ENCODE measurements around the gene SLC29A1.
"Not testable (repeated sequence)": the region's sequence is repeated elsewhere in the genome, so short reads cannot be mapped to it uniquely, and the experiment has no call there.

SLC29A1 gene

DNA sequence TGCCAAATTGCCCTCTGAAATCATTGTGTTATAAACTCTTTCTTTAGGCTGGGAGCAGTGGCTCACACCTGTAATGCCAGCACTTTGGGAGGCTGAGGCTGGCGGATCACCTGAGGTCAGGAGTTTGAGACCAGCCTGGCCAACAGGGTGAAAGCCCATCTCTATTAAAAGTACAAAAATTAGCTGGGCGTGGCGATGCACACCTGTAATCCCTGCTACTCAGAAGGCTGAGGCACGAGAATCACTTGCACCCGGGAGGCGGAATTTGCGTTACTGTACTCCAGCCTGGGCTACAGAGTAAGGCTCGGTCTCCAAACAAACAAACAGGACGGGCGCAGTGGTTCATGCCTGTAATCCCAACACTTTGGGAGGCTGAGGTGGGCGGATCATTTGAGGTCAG lies 27.0 kb upstream of the SLC29A1 start:
- DNase-seq, result not testable (repeated sequence)

DNA sequence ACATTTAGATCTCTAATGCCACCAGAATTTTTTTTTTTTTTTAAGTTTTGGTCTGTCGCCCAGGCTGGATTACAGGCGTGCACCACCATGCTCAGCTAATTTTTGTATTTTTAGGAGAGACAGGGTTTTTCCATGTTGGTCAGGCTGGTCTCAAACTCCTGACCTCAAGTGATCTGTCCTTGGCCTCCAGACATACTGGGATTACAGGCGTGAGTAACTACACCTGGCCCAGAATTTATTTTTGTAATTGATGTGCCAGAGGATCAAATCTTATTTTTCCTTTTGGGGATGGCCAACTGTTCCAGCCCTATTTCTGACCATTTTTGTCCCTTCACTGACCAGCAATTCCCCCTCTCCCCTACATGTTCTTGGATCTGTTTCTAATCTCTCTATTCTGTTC lies 24.7 kb upstream of the SLC29A1 start:
- DNase-seq, result no peak

DNA sequence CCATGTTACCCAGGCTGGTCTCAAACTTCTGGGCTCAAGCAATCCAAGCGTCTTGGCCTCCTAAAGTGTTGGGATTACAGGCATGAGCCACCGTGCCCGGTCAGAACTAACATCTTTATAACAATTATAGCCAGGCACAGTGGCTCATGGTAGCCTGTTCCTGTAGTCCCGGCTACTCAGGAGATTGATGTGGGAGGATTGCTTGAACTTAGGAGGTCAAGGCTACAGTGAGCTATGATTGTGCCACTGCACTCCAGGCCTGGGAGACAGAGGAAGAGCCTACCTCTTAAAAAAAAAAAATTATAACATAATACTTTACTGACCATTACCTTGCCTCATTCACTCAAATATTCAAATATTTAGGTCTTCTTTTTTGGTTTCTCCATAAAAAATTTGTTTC lies 23.5 kb upstream of the SLC29A1 start:
- DNase-seq, result no peak

DNA sequence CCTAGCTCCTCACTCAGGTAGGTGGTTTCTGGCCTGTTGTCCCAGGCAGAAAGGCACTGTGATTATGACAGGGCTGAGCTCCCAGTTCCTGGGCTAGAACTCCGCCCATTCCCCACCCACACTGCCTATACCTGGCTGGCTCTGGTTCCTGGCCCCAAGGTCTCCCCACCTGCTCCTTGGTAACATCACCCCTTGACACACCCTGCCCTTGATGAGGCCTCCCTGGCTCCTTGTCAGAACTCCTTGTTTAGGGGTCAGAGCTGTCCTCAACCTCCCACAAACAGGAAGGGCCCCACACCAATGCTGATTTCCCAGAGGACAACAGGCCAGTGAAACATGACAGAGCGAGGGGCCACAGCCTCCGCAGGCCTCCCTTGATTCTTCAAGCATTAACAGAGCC lies 22.2 kb upstream of the SLC29A1 start:
- DNase-seq, result no peak

DNA sequence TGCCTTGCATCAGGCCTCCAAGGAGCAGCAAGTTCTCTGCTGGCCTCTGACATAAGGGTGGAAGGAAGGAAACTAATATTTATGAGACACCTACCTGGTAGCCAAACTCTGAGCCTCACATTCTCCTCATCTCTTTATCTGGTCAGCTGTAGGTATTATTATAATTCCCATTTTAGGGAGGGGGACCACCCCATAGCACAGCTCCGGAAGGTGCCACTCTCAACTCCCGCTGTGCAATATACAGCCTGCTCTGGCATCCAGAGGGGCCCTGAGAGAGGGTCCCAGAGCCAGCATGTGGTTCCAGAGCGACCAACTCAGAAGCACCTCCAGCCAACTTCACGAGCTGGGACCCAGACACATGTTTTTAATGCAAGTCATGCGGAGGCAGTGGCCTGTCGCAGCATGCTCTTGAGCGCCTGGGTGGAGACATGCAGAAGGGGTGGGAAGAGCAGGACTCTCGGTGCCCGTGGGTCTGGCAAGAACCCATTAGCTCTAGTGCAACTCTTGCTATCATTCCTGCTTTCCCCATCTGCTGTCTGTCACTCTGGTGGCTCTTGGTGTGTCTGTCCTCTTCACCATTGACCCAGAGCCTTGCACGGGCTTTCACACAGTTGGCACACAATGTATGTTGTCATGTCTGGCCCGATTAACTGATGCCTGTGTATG lies 21.6 kb upstream of the SLC29A1 start:
- DNase-seq, result no peak

DNA sequence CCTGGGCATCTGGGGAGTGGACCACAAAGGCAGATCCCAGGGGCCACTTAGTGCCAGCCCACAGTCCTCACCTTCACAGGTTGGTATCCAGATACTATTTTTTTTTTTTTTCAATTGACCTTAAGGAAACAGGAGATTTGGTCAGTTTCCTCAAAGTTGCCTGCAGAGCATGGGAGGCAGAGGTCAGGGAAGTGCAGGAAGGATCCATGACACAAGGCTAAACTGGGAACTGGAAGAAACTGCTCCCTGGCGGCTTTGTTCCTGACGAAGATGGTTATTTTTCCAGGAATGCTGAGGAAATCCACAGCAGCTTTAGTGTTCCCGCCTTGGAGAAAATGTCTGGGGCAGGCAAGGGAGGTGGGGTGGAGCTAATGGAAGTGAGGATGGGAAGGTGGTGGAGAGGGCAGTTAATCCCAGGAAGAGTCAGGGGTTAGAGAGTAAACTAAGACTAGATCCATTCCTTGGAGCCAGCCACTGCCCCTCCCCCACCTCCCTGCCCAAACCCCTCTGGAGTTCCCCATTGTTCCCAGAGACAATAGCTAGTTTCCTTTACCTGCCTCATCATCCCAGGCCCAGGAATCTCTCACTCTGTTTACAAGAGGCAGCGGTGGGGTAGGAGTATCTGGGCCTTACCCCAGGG lies 20.9 kb upstream of the SLC29A1 start:
- DNase-seq, result no peak

DNA sequence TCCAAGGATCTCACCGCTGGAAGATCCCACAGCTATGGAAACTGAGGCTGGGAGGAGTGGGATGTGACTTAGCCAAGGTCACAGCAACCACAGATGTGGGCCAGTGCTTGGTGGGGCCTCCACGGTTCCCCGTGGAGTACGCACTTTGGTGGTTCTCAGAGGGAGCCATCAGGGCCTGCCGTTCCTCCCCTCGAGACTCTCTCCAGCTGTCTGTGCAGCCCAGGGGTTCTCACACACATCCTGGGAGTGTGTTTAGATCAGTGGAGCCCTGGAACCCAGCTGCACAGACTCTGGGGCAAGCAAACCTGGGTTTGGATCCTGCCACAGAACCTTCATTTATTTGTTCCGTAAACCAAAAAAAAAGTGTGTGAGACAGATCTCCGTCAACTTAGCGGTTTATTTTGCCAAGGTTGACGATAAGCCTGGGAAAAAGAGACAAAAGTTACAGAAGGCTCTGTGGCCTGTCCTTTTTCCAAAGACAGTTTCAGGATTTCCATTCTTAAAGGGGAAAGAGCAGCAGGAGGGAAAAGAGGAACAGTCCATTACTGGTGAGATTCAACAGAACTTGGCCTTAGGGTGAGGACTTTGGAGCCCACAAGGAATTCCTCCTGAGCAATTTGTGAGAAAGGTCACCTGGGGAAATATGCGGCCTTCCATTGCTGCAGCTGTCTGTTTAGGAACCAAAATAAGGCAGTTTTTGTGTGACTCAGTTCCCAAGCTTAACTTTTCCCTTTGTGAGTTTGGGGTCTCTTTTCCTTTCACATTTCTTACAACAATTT lies 20.2 kb upstream of the SLC29A1 start:
- no peak for DNase-seq

DNA sequence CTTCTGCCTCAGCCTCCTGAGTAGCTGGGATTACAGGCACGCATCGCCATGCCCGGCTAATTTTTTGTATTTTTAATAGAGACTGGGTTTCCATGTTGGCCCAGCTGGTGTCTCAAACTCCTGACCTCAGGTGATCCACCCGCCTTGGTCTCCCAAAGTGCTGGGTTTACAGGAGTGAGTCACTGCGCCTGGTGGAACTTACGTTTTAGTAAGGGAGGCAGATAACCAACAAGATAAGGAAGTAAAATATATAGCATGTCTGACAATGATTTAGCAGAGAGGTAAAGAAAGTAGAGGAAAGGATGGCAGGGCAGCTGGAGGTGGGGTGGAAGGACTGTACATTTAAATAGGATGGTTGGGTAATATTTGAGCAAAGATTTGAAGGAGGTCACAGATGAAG lies 19.4 kb upstream of the SLC29A1 start:
- no peak for DNase-seq

DNA sequence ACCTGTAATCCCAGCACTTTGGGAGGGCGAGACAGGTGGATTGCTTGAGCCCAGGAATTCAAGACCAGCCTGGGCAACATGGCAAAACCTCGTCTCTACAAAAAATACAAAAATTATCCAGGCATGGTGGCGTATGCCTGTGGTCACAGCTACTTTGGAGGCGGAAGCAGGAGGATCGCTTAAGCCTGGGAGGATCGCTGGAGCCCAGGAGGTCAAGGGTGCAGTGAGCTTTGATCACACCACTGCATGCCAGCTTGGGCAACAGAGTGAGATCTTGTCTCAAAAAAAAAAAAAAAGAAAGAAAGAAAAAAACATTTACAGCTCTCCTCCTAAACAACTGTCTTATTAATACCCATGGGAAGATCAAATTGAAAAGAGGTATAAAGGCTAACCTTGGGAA lies 15.4 kb upstream of the SLC29A1 start:
- no peak for DNase-seq

DNA sequence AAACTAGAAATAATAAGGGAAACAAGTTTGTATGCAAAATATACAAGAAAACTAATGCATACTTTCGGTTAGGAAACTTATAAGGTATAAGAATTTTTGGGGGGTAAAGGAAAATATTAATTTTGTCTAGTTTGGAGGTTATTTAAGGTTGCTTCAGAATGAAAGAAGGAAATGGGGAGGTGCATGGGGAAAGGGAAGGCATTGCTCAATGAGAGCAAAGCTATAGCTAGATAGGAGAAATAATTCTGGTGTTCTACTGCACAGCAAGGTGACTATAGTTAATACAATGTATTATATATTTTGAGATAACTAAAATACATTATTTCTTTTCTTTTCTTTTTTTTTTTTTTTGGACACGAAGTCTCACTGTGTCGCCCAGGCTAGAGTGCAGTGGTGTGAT lies 12.1 kb upstream of the SLC29A1 start:
- no peak for DNase-seq

DNA sequence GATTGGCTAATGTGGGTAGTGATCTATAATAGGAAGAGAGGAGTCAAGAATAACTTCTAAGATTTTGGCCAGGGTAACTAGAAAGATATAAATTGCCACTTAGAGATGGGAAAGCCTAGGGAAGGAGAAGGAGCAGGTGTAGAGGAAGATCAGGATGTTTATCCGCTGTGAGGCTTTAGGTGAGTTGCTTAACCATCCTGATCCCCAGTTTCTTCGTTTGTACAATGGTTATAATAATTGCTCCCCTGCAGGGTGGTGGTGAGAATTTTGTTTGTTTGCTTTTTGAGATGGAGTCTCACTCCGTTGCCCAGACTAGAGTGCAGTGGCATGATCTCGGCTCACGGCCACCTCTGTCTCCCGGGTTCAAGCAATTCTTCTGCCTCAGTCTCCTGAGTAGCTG lies 9.1 kb upstream of the SLC29A1 start:
- no peak for DNase-seq

DNA sequence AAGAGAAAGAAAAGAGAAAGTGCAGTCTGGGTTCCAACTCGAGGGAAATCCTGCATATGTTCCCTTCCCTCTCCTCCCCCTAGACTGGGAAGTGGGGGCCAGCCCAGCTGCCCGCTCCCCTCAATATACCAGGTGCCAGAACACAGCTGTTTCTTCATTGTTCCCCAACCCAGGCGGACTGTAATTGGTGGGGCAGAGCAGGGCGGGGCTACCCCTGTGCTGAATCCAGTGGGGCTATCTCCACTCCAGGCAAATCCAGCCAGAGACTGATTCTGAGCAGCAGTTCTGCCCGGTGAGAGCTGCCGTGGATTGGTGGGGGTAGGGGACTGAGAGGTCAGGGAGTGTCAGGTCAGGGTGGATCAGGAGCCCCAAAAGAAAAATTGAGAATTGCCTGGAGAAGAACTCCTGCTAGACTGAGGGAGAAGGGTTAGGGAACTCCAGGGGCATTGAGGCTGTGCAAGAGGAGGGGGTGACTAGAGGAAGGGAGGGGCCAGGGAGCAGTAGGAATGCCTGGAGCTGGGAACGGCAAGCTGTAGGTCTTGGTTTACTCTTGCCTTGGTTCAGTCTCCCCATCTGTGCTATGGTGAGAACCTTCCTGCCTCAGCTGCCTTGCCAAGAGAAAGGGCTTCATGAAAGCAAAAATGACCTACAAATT lies 6.6 kb upstream of the SLC29A1 start, which contains the start of gene MYMX:
Gene MYMX (plus strand): TSS at position 250 of the 655 bp plus-strand sequence. CDS start 546 bp downstream, outside the sequence.
- DNase-seq, result no peak

DNA sequence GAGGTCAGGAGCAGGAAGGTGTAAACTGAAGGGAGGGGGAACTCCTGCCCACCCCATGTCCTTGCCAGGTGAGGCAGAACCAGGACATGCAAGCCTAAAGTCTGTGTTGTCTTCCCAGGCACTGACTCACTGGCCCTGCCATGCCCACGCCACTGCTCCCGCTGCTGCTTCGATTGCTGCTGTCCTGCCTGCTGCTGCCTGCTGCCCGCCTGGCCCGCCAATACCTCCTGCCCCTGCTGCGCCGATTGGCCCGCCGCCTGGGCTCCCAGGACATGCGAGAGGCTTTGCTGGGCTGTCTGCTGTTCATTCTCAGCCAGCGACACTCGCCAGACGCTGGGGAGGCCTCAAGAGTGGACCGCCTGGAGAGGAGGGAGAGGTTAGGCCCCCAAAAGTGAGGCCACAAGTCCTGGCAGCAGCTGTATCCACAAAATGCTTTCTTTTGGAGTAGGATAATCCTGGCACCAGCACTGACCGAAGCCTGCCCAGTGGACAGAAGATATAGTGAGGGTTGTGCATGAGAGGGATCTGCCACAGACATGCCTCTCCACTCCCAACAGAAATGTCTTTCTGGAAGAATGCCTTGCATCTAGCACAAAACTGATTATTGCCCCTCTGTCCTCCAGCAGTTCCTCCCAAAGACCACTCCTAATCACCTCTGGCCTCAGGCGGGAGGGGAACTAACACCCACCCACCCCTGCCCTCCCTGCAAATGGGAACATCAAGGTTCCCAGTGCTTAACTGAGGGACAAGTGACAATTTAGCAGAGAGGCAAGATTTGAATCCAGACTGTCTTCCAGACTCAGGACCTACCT lies 5.9 kb upstream of the SLC29A1 start:
- DNase-seq, result no peak

DNA sequence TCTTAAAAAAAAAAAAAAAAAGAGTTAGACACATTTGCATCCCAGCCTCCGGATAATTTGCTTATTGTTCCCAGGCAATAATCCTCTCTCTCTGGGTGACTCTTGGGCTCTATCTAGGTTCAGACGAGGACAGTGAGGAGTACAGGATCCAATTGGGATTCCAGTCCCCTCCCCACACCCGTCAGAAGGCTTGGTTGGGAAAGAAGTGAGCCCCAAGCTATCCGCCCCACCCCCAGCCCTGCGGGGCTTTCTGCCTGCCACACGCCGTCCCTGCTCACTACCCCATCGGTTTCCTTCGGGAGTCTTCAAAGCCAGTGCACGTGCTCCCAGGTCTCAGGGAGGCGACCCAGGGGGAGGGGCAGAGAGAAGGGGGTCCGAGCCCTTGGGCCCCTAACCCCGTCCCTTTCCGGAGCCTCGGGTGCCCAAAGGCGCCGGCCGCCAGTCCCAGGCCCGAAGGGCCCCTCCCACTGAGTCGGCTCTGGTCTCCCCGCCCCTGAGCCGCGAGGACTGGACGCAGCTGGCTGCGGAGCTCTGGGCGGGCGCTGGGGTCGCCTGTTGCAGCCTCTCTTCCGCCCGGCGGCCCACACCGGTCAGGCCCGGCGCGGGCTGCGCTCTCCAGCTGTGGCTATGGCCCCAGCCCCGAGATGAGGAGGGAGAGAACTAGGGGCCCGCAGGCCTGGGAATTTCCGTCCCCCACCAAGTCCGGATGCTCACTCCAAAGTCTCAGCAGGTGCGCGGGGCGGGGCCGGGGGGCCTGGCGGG lies 4.2 kb upstream of the SLC29A1 start:
- peak; percentile 78 for DNase-seq

DNA sequence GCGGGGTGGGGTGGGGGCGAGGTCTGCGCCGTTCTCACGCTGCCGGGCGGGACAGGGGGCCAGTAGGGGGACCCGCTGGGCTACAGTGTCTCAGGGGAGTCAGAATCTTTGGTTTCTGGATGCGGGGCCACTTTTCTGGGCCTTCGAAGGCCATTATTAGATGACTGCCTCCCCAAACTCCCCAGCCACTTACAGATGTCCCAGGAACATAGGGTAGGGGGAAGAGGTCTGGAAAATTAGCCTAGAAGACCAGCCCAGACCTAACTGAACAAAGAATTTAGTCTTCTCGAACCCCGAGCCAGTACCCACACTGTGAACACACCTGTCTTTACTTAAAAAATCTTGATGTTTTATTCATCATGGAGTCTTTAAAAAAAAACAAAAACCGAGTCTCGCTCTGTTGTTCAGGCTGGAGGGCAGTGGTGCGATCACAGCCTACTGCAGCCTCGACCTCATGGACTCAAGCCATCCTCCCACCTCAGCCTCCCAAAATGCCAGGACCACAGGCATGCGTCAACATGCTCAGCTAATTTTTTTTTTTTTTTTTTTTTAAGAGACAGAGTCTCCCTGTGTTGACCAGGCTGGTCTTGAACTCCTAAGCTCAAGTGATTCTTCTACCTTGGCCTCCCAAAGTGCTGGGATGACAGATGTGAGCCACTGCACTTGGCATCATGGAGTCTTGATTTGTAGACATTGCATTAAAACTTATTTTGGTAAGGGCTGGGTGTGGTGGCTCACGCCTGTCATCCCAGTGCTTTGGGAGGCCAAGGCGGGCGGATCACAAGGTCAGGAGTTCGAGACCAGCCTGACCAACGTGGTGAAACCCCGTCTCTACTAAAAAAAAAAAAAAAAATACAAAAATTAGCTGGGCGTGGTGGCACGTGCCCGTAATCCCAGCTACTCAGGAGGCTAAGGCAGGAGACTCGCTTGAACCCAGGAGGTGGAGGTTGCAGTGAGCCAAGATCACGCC lies 3.3 kb upstream of the SLC29A1 start:
- DNase-seq, result no peak

DNA sequence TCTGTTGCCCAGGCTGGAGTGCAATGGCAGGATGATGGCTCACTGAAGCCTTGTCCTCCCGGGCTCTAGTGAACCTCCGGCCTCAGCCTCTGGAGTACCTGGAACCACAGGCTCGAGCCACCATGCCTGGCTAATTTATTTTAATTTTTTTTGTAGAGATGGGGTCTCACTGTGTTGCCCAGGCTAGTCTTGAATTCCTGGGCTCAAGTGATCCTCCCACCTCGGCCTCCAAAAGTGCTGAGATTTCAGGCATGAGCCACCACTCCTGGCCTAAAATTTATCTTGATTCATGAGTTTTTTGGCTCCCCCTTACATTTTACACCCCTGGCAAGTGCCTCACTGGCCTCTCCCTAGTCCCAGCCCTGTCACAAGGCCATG lies 2.5 kb upstream of the SLC29A1 start:
- no peak for DNase-seq

DNA sequence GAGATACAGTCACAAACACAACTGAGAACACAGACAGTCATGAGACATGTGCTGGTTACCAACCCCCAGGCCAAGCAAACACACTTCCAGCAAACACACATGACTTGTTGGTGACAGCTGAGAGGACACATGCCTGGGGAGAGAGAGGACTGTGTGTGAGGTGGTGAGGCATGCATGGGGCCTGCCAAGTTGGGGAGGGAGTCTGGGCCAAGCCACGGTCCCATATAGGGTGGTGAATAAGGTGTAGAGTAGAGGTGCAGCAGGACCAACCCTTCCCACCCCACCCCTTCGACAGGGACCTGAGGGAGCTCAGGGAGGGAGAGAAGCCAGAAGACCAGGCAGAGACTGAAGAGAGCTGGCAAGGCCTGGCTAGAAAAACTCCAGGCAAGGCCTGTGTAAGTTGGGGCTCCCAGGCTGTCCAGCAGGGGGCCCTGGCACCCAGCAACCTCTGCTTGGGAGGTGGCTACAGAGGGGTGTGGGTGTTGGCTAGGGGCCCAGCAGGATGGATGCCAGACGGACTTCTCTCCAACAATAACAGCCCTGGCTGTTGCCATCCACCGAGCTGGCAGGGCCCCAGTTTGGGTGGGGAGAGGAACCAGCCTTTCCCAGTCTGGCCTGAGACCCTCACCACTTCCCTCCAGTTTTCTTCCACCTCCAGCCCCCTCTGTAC lies 2.0 kb upstream of the SLC29A1 start:
- DNase-seq, result peak; percentile 87

DNA sequence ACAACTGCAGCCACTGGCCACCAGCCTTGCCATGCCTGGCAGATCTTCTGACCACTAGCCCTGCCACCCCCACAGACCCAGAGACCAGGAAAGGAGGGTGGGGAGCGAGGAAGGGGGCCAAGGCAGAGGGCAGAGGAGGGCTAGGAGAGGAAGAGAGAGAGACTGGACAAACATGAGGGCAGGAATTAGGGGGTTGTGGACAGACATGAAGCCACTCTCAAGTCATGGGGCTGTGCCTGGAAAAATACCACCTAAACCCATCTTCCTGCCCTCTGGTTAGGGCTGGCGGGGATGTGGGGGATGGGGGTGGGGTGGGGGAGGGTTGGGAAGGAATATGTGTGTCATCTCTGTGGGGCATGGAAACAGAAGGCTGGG lies 1.4 kb upstream of the SLC29A1 start:
- no peak for DNase-seq

DNA sequence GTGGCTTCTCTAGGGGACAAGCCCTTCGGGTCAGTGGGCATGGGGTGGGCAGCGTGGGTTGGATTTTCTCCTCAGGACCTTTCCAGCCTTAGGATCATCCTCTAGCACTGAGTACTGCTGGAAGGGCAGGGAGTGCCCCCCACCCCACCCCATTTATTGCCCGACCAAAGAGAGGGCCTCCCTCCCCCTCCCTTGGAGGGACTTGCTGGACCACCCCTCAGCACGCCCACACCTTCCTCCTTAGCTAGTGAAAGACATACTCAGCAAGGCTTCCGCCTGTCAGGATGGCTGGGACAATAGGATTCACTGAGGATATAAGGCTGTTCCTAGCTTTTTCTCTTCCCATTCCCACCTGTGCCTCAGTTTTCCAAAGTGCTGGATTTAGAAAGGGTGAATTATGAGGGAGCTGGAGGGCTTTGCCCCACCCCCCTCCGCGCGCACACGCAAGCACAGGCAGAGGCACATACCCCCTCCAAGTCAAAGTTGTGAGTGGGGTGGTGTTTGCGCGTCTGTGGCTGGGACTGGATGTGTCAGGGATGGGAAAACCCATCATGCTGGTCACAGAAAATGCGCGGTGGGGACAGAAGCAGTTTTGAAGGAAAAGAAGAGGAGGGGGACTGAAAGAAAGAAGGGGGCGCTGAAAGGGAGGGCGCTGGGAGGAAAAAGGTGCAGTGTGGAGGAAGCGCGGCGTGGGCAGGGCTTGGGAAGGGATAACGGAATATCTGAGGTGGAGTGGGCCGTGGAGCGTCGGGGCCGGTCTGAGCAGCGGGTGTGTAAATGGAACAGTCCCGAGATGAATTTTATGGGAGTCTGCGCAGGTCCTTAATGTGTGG lies 693 bp upstream of the SLC29A1 start:
- DNase-seq, result no peak
